Neural cell (in vitro differentiated cells): ENCODE measurements around the gene STAC. TPM values are rescaled to one million over a fixed set of nuclear protein-coding genes. Genes with fewer than 3 reads are reported as not detected.

Experiments used
- H2AFZ ChIP-seq: fragments of 200-600, 300-800 bp; sonication (generic), shearing (Covaris generic); 2 replicates; pipeline ENCODE4 v1.6.0; 2014; ENCODE audit warnings: low read depth, mild to moderate bottlenecking, antibody characterized with exemption, low read length, moderate library complexity
- H3F3A ChIP-seq: fragments of 200-600 bp; shearing (Covaris generic); 2 replicates; pipeline ENCODE4 v1.6.1; 2016; ENCODE audit warnings: mild to moderate bottlenecking, moderate library complexity, mixed read lengths, antibody characterized with exemption, low read length; ENCODE audit not compliant: insufficient read depth, poor library complexity, severe bottlenecking
- H3K27ac ChIP-seq: fragments of 200-600, 300-800 bp; sonication (generic), shearing (Covaris generic); 2 replicates; pipeline ENCODE4 v1.5.1; 2014; ENCODE audit warnings: mild to moderate bottlenecking, low read length, moderate library complexity
- H3K27me3 ChIP-seq: fragments of 300-800, 200-600 bp; sonication (generic), shearing (Covaris generic); 2 replicates; pipeline ENCODE4 v1.6.0; 2014; ENCODE audit warnings: mild to moderate bottlenecking, low read depth, low read length, moderate library complexity; ENCODE audit not compliant: insufficient read depth
- H3K36me3 ChIP-seq: fragments of 300-800, 200-600 bp; sonication (generic), shearing (Covaris generic); 2 replicates; pipeline ENCODE4 v1.5.1; 2014; ENCODE audit warnings: mild to moderate bottlenecking, antibody characterized with exemption, low read length, moderate library complexity; ENCODE audit not compliant: insufficient read depth
- H3K4me2 ChIP-seq: fragments of 300-800, 200-600 bp; sonication (generic), shearing (Covaris generic); 2 replicates; pipeline ENCODE4 v1.6.0; 2014; ENCODE audit warnings: mild to moderate bottlenecking, low read length
- H3K4me3 ChIP-seq: fragments of 300-800, 200-600 bp; sonication (generic), shearing (Covaris generic); 2 replicates; pipeline ENCODE4 v1.5.1; 2014; ENCODE audit warnings: mild to moderate bottlenecking, low read length, moderate library complexity
- H3K79me2 ChIP-seq: fragments of 200-600 bp; shearing (Covaris generic); replicated peaks from 2 replicates; pipeline ENCODE4 v1.6.0; 2014; ENCODE audit warnings: mild to moderate bottlenecking, low read length, moderate library complexity; ENCODE audit not compliant: insufficient read depth
- H3K9ac ChIP-seq: fragments of 300-800, 200-600 bp; sonication (generic), shearing (Covaris generic); 2 replicates; pipeline ENCODE4 v1.6.1; 2016; ENCODE audit warnings: mild to moderate bottlenecking, low read length, mixed read lengths
- H3K9me2 ChIP-seq: fragments of 200-600 bp; shearing (Covaris generic); 2 replicates; pipeline ENCODE4 v1.6.1; 2016; ENCODE audit warnings: mild to moderate bottlenecking, low read length, mixed read lengths; ENCODE audit not compliant: insufficient read depth
- H3K9me3 ChIP-seq: fragments of 200-600, 300-800 bp; sonication (generic), shearing (Covaris generic); 2 replicates; pipeline ENCODE4 v1.6.1; 2016; ENCODE audit warnings: mild to moderate bottlenecking, mixed run types, low read length, moderate library complexity, mixed read lengths
- H4K20me1 ChIP-seq: fragments of 200-600 bp; shearing (Covaris generic); 2 replicates; pipeline ENCODE4 v1.6.1; 2016; ENCODE audit warnings: mild to moderate bottlenecking, mixed run types; ENCODE audit not compliant: insufficient read depth
- CTCF ChIP-seq: fragments of 450-650 bp; IDR thresholded peaks from 2 replicates; pipeline ENCODE4 v1.5.1; 2014; ENCODE audit warnings: antibody characterized with exemption, mild to moderate bottlenecking, moderate library complexity; ENCODE audit not compliant: poor library complexity, severe bottlenecking
- EP300 ChIP-seq: fragments of 450-650 bp; conservative IDR thresholded peaks from 2 replicates; pipeline ENCODE4 v1.6.1; 2014; ENCODE audit warnings: antibody characterized with exemption, mild to moderate bottlenecking, moderate library complexity; ENCODE audit not compliant: poor library complexity, severe bottlenecking
- EZH2 ChIP-seq: fragments of 200-600, 300-800 bp; shearing (Covaris generic), sonication (generic); IDR thresholded peaks from 2 replicates; pipeline ENCODE4 v1.6.1; 2014; ENCODE audit warnings: antibody characterized with exemption, low read length, borderline replicate concordance, mild to moderate bottlenecking; ENCODE audit not compliant: insufficient read depth, poor library complexity, severe bottlenecking
- MXI1 ChIP-seq: fragments of 450-650 bp; conservative IDR thresholded peaks from 2 replicates; pipeline ENCODE4 v1.6.1; 2014; ENCODE audit warnings: antibody characterized with exemption, mild to moderate bottlenecking; ENCODE audit not compliant: poor library complexity, severe bottlenecking
- POLR2AphosphoS5 ChIP-seq: IDR thresholded peaks from 2 replicates; pipeline ENCODE4 v1.6.1; 2012
- RAD21 ChIP-seq: fragments of 450-650 bp; conservative IDR thresholded peaks from 2 replicates; pipeline ENCODE4 v1.6.1; 2014; ENCODE audit warnings: antibody characterized with exemption, mild to moderate bottlenecking, moderate library complexity
- SMC3 ChIP-seq: fragments of 450-650 bp; conservative IDR thresholded peaks from 2 replicates; pipeline ENCODE4 v1.6.1; 2014; ENCODE audit warnings: antibody characterized with exemption, mild to moderate bottlenecking, moderate library complexity; ENCODE audit not compliant: poor library complexity
- TAF1 ChIP-seq: IDR thresholded peaks from 2 replicates; pipeline ENCODE4 v1.6.1; 2012; ENCODE audit warnings: low read depth
- polyA plus RNA-seq: library from polyadenylated mRNA; depleted of rRNA; stranded (reverse); fragments of >200 nt; gene quantifications from 2 replicates; pipeline ENCODE4 v1.2.3, GENCODE V29; 2014
- TF ChIP-seq, protein P1 (sequence below): IDR thresholded peaks from 2 replicates; pipeline ENCODE4 v1.6.1; 2012; ENCODE audit warnings: borderline replicate concordance

STAC gene
- polyA plus RNA-seq, 1 donor from 2014 or later = 4.5 TPM

- H3K4me3 ChIP-seq = no peak overlapping the region
- H3K79me2 ChIP-seq = no peaks in the 10 kb centered on the region
- H3F3A ChIP-seq = no peaks in the 10 kb centered on the region
- H3K9ac ChIP-seq = no peak overlapping the region
- H3K9me3 ChIP-seq = no peaks in the 10 kb centered on the region
- no peaks in the 10 kb centered on the region for H3K27me3 ChIP-seq
- no peaks in the 10 kb centered on the region for H3K9me2 ChIP-seq
- no peak overlapping the region for H3K4me2 ChIP-seq
- TF ChIP-seq, protein P1, sequence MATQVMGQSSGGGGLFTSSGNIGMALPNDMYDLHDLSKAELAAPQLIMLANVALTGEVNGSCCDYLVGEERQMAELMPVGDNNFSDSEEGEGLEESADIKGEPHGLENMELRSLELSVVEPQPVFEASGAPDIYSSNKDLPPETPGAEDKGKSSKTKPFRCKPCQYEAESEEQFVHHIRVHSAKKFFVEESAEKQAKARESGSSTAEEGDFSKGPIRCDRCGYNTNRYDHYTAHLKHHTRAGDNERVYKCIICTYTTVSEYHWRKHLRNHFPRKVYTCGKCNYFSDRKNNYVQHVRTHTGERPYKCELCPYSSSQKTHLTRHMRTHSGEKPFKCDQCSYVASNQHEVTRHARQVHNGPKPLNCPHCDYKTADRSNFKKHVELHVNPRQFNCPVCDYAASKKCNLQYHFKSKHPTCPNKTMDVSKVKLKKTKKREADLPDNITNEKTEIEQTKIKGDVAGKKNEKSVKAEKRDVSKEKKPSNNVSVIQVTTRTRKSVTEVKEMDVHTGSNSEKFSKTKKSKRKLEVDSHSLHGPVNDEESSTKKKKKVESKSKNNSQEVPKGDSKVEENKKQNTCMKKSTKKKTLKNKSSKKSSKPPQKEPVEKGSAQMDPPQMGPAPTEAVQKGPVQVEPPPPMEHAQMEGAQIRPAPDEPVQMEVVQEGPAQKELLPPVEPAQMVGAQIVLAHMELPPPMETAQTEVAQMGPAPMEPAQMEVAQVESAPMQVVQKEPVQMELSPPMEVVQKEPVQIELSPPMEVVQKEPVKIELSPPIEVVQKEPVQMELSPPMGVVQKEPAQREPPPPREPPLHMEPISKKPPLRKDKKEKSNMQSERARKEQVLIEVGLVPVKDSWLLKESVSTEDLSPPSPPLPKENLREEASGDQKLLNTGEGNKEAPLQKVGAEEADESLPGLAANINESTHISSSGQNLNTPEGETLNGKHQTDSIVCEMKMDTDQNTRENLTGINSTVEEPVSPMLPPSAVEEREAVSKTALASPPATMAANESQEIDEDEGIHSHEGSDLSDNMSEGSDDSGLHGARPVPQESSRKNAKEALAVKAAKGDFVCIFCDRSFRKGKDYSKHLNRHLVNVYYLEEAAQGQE = no peak
- no peak for TF ChIP-seq CTCF
- TF ChIP-seq POLR2AphosphoS5 = no peak
- TF ChIP-seq MXI1 = no peak
- TF ChIP-seq EP300 = no peak
- TF ChIP-seq EZH2 = no peak
- TF ChIP-seq SMC3 = no peak
- TF ChIP-seq TAF1 = no peak
- no peak for TF ChIP-seq RAD21
- no peaks in the 10 kb centered on the region for H4K20me1 ChIP-seq
- H3K36me3 ChIP-seq = no peaks in the 10 kb centered on the region
- H3K27ac ChIP-seq = no peak overlapping the region
- no peak overlapping the region for H2AFZ ChIP-seq
These were observed 125.1 kb downstream of the STAC start for GRCh38 chr3:36505393-36505792.

GRCh38 chr3:36511791-36512486 is 131.6 kb downstream of the STAC start:
- Histone ChIP-seq H3K27me3 (no peaks in the 10 kb centered on the region), H3K4me2 (no peak overlapping the region), H3K79me2 (no peaks in the 10 kb centered on the region), H3K4me3 (no peak overlapping the region), H3K9me3 (no peaks in the 10 kb centered on the region), H4K20me1 (no peaks in the 10 kb centered on the region), H3K9me2 (no peaks in the 10 kb centered on the region), H3K27ac (no peak overlapping the region), H3K9ac (no peak overlapping the region), H3F3A (no peaks in the 10 kb centered on the region), H3K36me3 (no peaks in the 10 kb centered on the region), H2AFZ (no peak overlapping the region)
- TF ChIP-seq, protein P1 = no peak
- no peak for TF ChIP-seq RAD21
- TF ChIP-seq CTCF = no peak
- TF ChIP-seq SMC3 = no peak
- no peak for TF ChIP-seq POLR2AphosphoS5
- TF ChIP-seq EP300 = no peak
- no peak for TF ChIP-seq MXI1
- TF ChIP-seq TAF1 = no peak
